ENCODE data around the gene ZC3H10.

GRCh38 chr12:56128670-56129205 lies 10.7 kb downstream of the ZC3H10 start:
- TF ChIP-seq CTCF (IDR thresholded peaks at IDR 0.05; ENCODE audit: low read depth, low read length, missing input control), result no peak
- no peak for TF ChIP-seq REST (IDR thresholded peaks at IDR 0.05)
- no peak for TF ChIP-seq EGR1 (IDR thresholded peaks at IDR 0.05; ENCODE audit: low read depth in 2 of 2)
- no peak for TF ChIP-seq JUND (IDR thresholded peaks at IDR 0.05)
- TF ChIP-seq RXRA (IDR thresholded peaks at IDR 0.05), result no peak
- no peak for TF ChIP-seq TAF1 (conservative IDR thresholded peaks at IDR 0.05)
- TF ChIP-seq GABPA (IDR thresholded peaks at IDR 0.05 in 1 of 2, conservative IDR thresholded peaks at IDR 0.05 in 1 of 2), result no peak
- TF ChIP-seq YY1 (IDR thresholded peaks at IDR 0.05), result no peak
- TF ChIP-seq RAD21 (IDR thresholded peaks at IDR 0.05), result no peak
- TF ChIP-seq, protein P1, sequence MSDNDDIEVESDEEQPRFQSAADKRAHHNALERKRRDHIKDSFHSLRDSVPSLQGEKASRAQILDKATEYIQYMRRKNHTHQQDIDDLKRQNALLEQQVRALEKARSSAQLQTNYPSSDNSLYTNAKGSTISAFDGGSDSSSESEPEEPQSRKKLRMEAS (IDR thresholded peaks at IDR 0.05), result no peak

Measured in liver (tissue), 3 donors.